GM12864 (cell line): ENCODE data around the gene ZNF500.
A peak's percentile ranks its signal among the peaks of the same experiment; 100 is the strongest.

Experiments used
- DNase-seq: peaks from one replicate; pipeline ENCODE4 v3.0.0-alpha.2; 2011; ENCODE audit warnings: low read depth
- H3K4me3 ChIP-seq: 2 replicates; pipeline ENCODE4 v1.5.1; 2011; ENCODE audit warnings: mild to moderate bottlenecking, low read depth, low read length, control low read depth
- CTCF ChIP-seq: IDR thresholded peaks from 2 replicates; pipeline ENCODE4 v1.5.1; 2011; ENCODE audit warnings: low read depth, mild to moderate bottlenecking, moderate library complexity, low read length, control low read depth, inconsistent platforms; ENCODE audit errors: missing control alignments

ZNF500 gene

GRCh38 chr16:4766875-4767628, at the start of gene ZNF500:
Gene ZNF500 (minus strand): TSS chr16:4767162. CDS start chr16:4765978, 1,184 bp downstream.
- DNase-seq: peak; percentile 85
- H3K4me3 ChIP-seq: peak within 1 kb of the TSS; percentile 85
- no peak for TF ChIP-seq CTCF

- DNase-seq: no peak
- TF ChIP-seq CTCF: no peak
- no peak overlapping the region for H3K4me3 ChIP-seq
Observed at GRCh38 chr16:4814542-4815173, 47.7 kb upstream of the ZNF500 start.

GRCh38 chr16:4814046-4814445, 47.1 kb upstream of the ZNF500 start:
- DNase-seq: no peak
- no peak overlapping the region for H3K4me3 ChIP-seq
- TF ChIP-seq CTCF: no peak

GRCh38 chr16:4813251-4814003, 46.5 kb upstream of the ZNF500 start:
- H3K4me3 ChIP-seq: no peak overlapping the region
- no peak for DNase-seq
- no peak for TF ChIP-seq CTCF

- TF ChIP-seq CTCF: no peak
- no peak overlapping the region for H3K4me3 ChIP-seq
- DNase-seq: no peak
Observed at GRCh38 chr16:4811773-4812172, 44.8 kb upstream of the ZNF500 start.

GRCh38 chr16:4811242-4811641, 44.3 kb upstream of the ZNF500 start:
- TF ChIP-seq CTCF: no peak
- DNase-seq: no peak

More at GRCh38 chr16:4811242-4811641, 44.3 kb upstream of the ZNF500 start:
- no peak overlapping the region for H3K4me3 ChIP-seq
